Measurements from ENCODE around the gene ICA1. TPM values are rescaled to one million over a fixed set of nuclear protein-coding genes. Genes with fewer than 3 reads are reported as not detected.
A peak's percentile ranks its signal among the peaks of the same experiment; 100 is the strongest.

The ICA1 gene
- total and polyA plus RNA-seq, 8 donors: 34.8 to 74.4 (median 50.4) TPM

GRCh38 chr7:8129318-8129659 is 132.7 kb downstream of the ICA1 start:
- Histone ChIP-seq H3K4me3 (no peak overlapping the region), H3K27me3 (no peaks in the 10 kb centered on the region), H3K4me1 (no peaks in the 10 kb centered on the region), H3K27ac (no peak overlapping the region), H3K36me3 (peaks cover 0 to 23% (median 0%) of the 10 kb centered on the region in 3 donors), H3K9me3 (no peaks in the 10 kb centered on the region)
- no peak for TF ChIP-seq CTCF (IDR thresholded peaks at IDR 0.05)
- no peak for ATAC-seq
- no peak for DNase-seq
- intact Hi-C loops (cut with DNase I): no loop called here
- FAIRE-seq: no peak
- WGBS, 2 donors: 94 to 95% methylated on average over 1 of the region's 1 CpG

- FAIRE-seq (no peak), ATAC-seq (no peak), DNase-seq (no peak)
- Histone ChIP-seq H3K9me3 (no peaks in the 10 kb centered on the region), H3K27me3 (no peaks in the 10 kb centered on the region), H3K4me3 (no peak overlapping the region), H3K27ac (no peak overlapping the region), H3K4me1 (no peaks in the 10 kb centered on the region), H3K36me3 (peaks cover 0 to 23% (median 0%) of the 10 kb centered on the region in 3 donors)
- TF ChIP-seq CTCF (IDR thresholded peaks at IDR 0.05): no peak
- intact Hi-C loops (cut with DNase I): no loop called here
- 84% methylated on average over 12 of the region's 12 CpGs for WGBS, 2 donors
Observed at GRCh38 chr7:8128449-8129317, 133.3 kb downstream of the ICA1 start.

GRCh38 chr7:8126601-8127167 is 135.3 kb downstream of the ICA1 start:
- no peaks in the 10 kb centered on the region for H3K27me3 ChIP-seq
- no peak overlapping the region for H3K27ac ChIP-seq
- DNase-seq (no peak), FAIRE-seq (no peak), ATAC-seq (no peak)
- peaks cover 0 to 23% (median 0%) of the 10 kb centered on the region in 3 donors for H3K36me3 ChIP-seq
- intact Hi-C loops (cut with DNase I): no loop called here
- TF ChIP-seq CTCF (IDR thresholded peaks at IDR 0.05): no peak
- H3K4me3 ChIP-seq: no peak overlapping the region
- no peaks in the 10 kb centered on the region for H3K9me3 ChIP-seq
- WGBS, 2 donors: 88 to 90% methylated on average over 2 of the region's 2 CpGs
- no peaks in the 10 kb centered on the region for H3K4me1 ChIP-seq

- H3K36me3 ChIP-seq: peaks cover 0 to 27% (median 0%) of the 10 kb centered on the region in 3 donors
- DNase-seq (no peak), ATAC-seq (peak in 3 of 4 donors; percentile 28 to 68 (median 56)), FAIRE-seq (no peak)
- 87 to 88% methylated on average over 8 of the region's 8 CpGs for WGBS, 2 donors
- H3K4me3 ChIP-seq: no peak overlapping the region
- H3K4me1 ChIP-seq: no peaks in the 10 kb centered on the region
- H3K27me3 ChIP-seq: no peaks in the 10 kb centered on the region
- TF ChIP-seq CTCF (IDR thresholded peaks at IDR 0.05): no peak
- no peak overlapping the region for H3K27ac ChIP-seq
- no peaks in the 10 kb centered on the region for H3K9me3 ChIP-seq
- intact Hi-C loops (cut with DNase I): no loop called here
Observed at GRCh38 chr7:8125680-8126444, 136.1 kb downstream of the ICA1 start.
